HepG2 (cell line): ENCODE data around the gene STYX. TPM values are rescaled to one million over a fixed set of nuclear protein-coding genes. Genes with fewer than 3 reads are reported as not detected.

Experiments
- CREB1 ChIP-seq, 2 experiments: fragments of 450-650 bp in 1 of 2; IDR thresholded peaks; 2 replicates each; pipeline ENCODE4 v1.6.1; 2016 to 2017; ENCODE audit warnings: control low read depth in 1 of 2, mild to moderate bottlenecking in 1 of 2, missing compliant biosample characterization in 1 of 2, missing genetic modification characterization in 1 of 2
- ERF ChIP-seq: IDR thresholded peaks from 2 replicates; pipeline ENCODE4 v1.6.1; 2018; ENCODE audit warnings: missing biosample characterization, missing genetic modification reagents
- FOSL1 ChIP-seq: sonication (generic); formaldehyde crosslinking; IDR thresholded peaks from 2 replicates; pipeline ENCODE4 v1.9.0; 2021; ENCODE audit warnings: missing genetic modification reagents, borderline replicate concordance
- FOSL2 ChIP-seq: sonication (generic); formaldehyde crosslinking; IDR thresholded peaks from 2 replicates; pipeline ENCODE4 v1.4.0; 2020; ENCODE audit warnings: missing genetic modification reagents
- GLMP ChIP-seq: sonication (generic); formaldehyde crosslinking; IDR thresholded peaks from 2 replicates; pipeline ENCODE4 v1.9.0; 2021; ENCODE audit warnings: missing genetic modification reagents, mild to moderate bottlenecking, borderline replicate concordance
- GTF3A ChIP-seq: sonication (generic); formaldehyde crosslinking; conservative IDR thresholded peaks from 2 replicates; pipeline ENCODE4 v1.4.0; 2020; ENCODE audit warnings: mild to moderate bottlenecking, missing genetic modification reagents
- HOXA7 ChIP-seq: sonication (generic); formaldehyde crosslinking; IDR thresholded peaks from 2 replicates; pipeline ENCODE4 v1.8.1; 2022; ENCODE audit warnings: mild to moderate bottlenecking, missing genetic modification reagents, moderate library complexity
- MAFK ChIP-seq, 2 experiments: IDR thresholded peaks in 1 of 2; conservative IDR thresholded peaks in 1 of 2; 2 replicates each; pipeline ENCODE4 v1.6.1; 2011; ENCODE audit warnings: improper control_type of control experiment in 2 of 2, low read length in 2 of 2
- MYPOP ChIP-seq: sonication (generic); formaldehyde crosslinking; IDR thresholded peaks from 2 replicates; pipeline ENCODE4 v1.8.1; 2023; ENCODE audit warnings: mild to moderate bottlenecking, moderate library complexity, missing genetic modification reagents
- NCOA1 ChIP-seq: sonication (generic); formaldehyde crosslinking; IDR thresholded peaks from 2 replicates; pipeline ENCODE4 v1.9.0; 2021; ENCODE audit warnings: missing genetic modification reagents
- NCOR1 ChIP-seq: fragments of 200-600 bp; sonication (generic); IDR thresholded peaks from 2 replicates; pipeline ENCODE4 v1.7.0; 2017; ENCODE audit warnings: antibody characterized with exemption, low read length, borderline replicate concordance
- NFKB2 ChIP-seq: sonication (generic); formaldehyde crosslinking; IDR thresholded peaks from 2 replicates; pipeline ENCODE4 v1.4.0; 2020; ENCODE audit warnings: missing genetic modification reagents, borderline replicate concordance
- PHF8 ChIP-seq: sonication (generic); formaldehyde crosslinking; IDR thresholded peaks from 2 replicates; pipeline ENCODE4 v1.5.0; 2020; ENCODE audit warnings: missing genetic modification reagents
- SIX1 ChIP-seq: sonication (generic); formaldehyde crosslinking; IDR thresholded peaks from 2 replicates; pipeline ENCODE4 v1.4.0; 2020; ENCODE audit warnings: missing genetic modification reagents, borderline replicate concordance
- STAT5B ChIP-seq: sonication (generic); formaldehyde crosslinking; IDR thresholded peaks from 2 replicates; pipeline ENCODE4 v1.4.0; 2020; ENCODE audit warnings: missing genetic modification reagents
- THAP8 ChIP-seq: sonication (generic); formaldehyde crosslinking; IDR thresholded peaks from 2 replicates; pipeline ENCODE4 v1.5.1; 2020; ENCODE audit warnings: missing genetic modification reagents, mild to moderate bottlenecking, borderline replicate concordance
- ZBTB25 ChIP-seq: IDR thresholded peaks from 2 replicates; pipeline ENCODE4 v1.6.1; 2018; ENCODE audit warnings: missing genetic modification reagents
- ZFX ChIP-seq: sonication (generic); formaldehyde crosslinking; IDR thresholded peaks from 2 replicates; pipeline ENCODE4 v1.4.0; 2020; ENCODE audit warnings: mild to moderate bottlenecking, low read depth, missing genetic modification reagents, moderate library complexity
- ZNF343 ChIP-seq: sonication (generic); formaldehyde crosslinking; IDR thresholded peaks from 2 replicates; pipeline ENCODE4 v1.4.0; 2020; ENCODE audit warnings: mild to moderate bottlenecking, missing genetic modification reagents
- ZNF563 ChIP-seq: sonication (generic); formaldehyde crosslinking; IDR thresholded peaks from 2 replicates; pipeline ENCODE4 v1.8.0; 2022; ENCODE audit warnings: mild to moderate bottlenecking, moderate library complexity, missing genetic modification reagents
- ZNF589 ChIP-seq: sonication (generic); formaldehyde crosslinking; conservative IDR thresholded peaks from 2 replicates; pipeline ENCODE4 v1.8.0; 2022; ENCODE audit warnings: mild to moderate bottlenecking, moderate library complexity, missing genetic modification reagents
- ZNF691 ChIP-seq: sonication (generic); formaldehyde crosslinking; IDR thresholded peaks from 2 replicates; pipeline ENCODE4 v1.4.0; 2020; ENCODE audit warnings: missing genetic modification reagents, low read depth, mild to moderate bottlenecking, borderline replicate concordance
- ZNF788 ChIP-seq: sonication (generic); formaldehyde crosslinking; IDR thresholded peaks from 2 replicates; pipeline ENCODE4 v1.5.0; 2020; ENCODE audit warnings: mild to moderate bottlenecking, missing genetic modification reagents, borderline replicate concordance
- polyA plus RNA-seq, 8 experiments: library from polyadenylated mRNA; depleted of rRNA in 3 of 8; stranded (reverse) in 7 of 8; unstranded in 1 of 8; fragments of >200 nt; fragmentation: Illumina TruSeq in 4 of 8; extraction: Trizol in 4 of 8; gene quantifications; 2 replicates each; pipeline versions ENCODE4 v1.2.1 to v1.2.3, GENCODE V29; 2011 to 2016; ENCODE audit warnings: low read depth in 4 of 8, missing spikeins in 1 of 8, mixed read lengths in 1 of 8; ENCODE audit not compliant: insufficient read depth in 1 of 8
- total RNA-seq, 5 experiments: library from RNA; depleted of rRNA; stranded (reverse); fragments of >200 nt; fragmentation: Illumina TruSeq; extraction: Trizol; gene quantifications; 2 replicates each; pipeline ENCODE4 v1.2.3, GENCODE V29; 2016; ENCODE audit warnings: low read depth in 1 of 5

The STYX gene
- total and polyA plus RNA-seq, 2 of the 13 experiments (the other 11 are each of a cell fraction or from before 2014, with no cell fraction given) = 6.6 to 10.9 TPM

- TF ChIP-seq SIX1 (CRISPR knock-in tag) (0 out of 2 replicates have a peak, but pooled peaks have one; percentile 8), MAFK (conservative IDR thresholded peaks at IDR 0.05 in 1 of 2, IDR thresholded peaks at IDR 0.05 in 1 of 2; ENCODE audit: low read length in 2 of 2) (no peak), CREB1 (IDR thresholded peaks at IDR 0.05) (no peak), CREB1 (CRISPR knock-in tag; IDR thresholded peaks at IDR 0.05) (0 out of 2 replicates have a peak, but pooled peaks have one; percentile 52), ZFX (CRISPR knock-in tag) (peak; percentile 98), ZNF589 (no peak), FOSL2 (CRISPR knock-in tag) (peak; percentile 7; the same call in 1 of the 2 replicates), ZNF563 (CRISPR knock-in tag) (no peak), MYPOP (CRISPR knock-in tag) (0 out of 2 replicates have a peak, but pooled peaks have one; percentile 46), PHF8 (CRISPR knock-in tag) (peak; percentile 96), FOSL1 (CRISPR knock-in tag) (no peak), ZNF788 (peak; percentile 78; the same call in 1 of the 2 replicates), GTF3A (CRISPR knock-in tag) (no peak), GLMP (CRISPR knock-in tag) (no peak), HOXA7 (CRISPR knock-in tag) (no peak), ZBTB25 (CRISPR knock-in tag) (no peak), ZNF691 (CRISPR knock-in tag) (no peak; the same call in 1 of the 2 replicates), ZNF343 (CRISPR knock-in tag) (peak; percentile 15; the same call in 1 of the 2 replicates), THAP8 (CRISPR knock-in tag) (no peak), STAT5B (CRISPR knock-in tag) (no peak), NCOA1 (peak; percentile 64; the same call in 1 of the 2 replicates), NCOR1 (0 out of 2 replicates have a peak, but pooled peaks have one; percentile 30), ERF (CRISPR knock-in tag) (0 out of 2 replicates have a peak, but pooled peaks have one; percentile 19), NFKB2 (peak; percentile 63; the same call in 1 of the 2 replicates)
These were observed 23.0 kb upstream of the STYX start, which contains the start of gene PSMC6 (continued) for GRCh38 chr14:52706724-52707706.
